ENCODE results near the gene TSPEAR.

DNA sequence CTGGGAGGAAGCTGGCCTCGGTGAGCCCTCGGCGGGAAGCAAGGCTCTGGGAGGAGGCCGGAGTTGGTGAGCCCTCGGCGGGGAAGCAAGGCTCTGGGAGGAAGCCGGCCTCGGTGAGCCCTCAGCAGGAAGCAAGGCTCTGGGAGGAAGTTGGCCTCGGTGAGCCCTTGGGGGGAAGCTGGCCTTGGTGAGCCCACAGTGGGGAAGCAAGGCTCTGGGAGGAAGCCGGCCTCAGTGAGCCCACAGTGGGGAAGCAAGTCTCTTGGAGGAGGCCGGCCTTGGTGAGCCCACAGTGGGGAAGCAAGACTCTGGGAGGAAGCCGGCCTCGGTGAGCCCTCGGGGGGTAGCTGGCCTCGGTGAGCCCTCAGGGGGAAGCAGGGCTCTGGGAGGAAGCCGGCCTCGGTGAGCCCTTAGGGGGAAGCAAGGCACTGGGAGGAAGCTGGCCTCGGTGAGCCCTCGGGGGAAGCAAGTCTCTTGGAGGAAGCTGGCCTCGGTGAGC lies 207.4 kb downstream of the TSPEAR start:
- TF ChIP-seq, protein P1, sequence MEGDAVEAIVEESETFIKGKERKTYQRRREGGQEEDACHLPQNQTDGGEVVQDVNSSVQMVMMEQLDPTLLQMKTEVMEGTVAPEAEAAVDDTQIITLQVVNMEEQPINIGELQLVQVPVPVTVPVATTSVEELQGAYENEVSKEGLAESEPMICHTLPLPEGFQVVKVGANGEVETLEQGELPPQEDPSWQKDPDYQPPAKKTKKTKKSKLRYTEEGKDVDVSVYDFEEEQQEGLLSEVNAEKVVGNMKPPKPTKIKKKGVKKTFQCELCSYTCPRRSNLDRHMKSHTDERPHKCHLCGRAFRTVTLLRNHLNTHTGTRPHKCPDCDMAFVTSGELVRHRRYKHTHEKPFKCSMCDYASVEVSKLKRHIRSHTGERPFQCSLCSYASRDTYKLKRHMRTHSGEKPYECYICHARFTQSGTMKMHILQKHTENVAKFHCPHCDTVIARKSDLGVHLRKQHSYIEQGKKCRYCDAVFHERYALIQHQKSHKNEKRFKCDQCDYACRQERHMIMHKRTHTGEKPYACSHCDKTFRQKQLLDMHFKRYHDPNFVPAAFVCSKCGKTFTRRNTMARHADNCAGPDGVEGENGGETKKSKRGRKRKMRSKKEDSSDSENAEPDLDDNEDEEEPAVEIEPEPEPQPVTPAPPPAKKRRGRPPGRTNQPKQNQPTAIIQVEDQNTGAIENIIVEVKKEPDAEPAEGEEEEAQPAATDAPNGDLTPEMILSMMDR (IDR thresholded peaks at IDR 0.05) = no peak
- no peak for TF ChIP-seq POLR2AphosphoS5 (IDR thresholded peaks at IDR 0.05)
- no peak for TF ChIP-seq POLR2A (IDR thresholded peaks at IDR 0.05)
- TF ChIP-seq EP300 (IDR thresholded peaks at IDR 0.05; ENCODE audit: low read depth) = no peak
